HTR-8/SVneo (cell line): ENCODE data around the gene AHSA1.

Experiments used
- DNase-seq: peaks from one replicate; pipeline ENCODE4 v3.0.0; 2011; ENCODE audit warnings: low spot score, mixed read lengths; ENCODE audit not compliant: insufficient read length
- FAIRE-seq: peaks from 2 replicates; lab custom pipeline; 2011; peaks lifted over from hg19 to GRCh38; lab: Jason Lieb, UNC

Gene AHSA1

GRCh38 chr14:77470224-77470870, 12.5 kb downstream of the AHSA1 start:
- DNase-seq (no peak), FAIRE-seq (no peak)

DNA sequence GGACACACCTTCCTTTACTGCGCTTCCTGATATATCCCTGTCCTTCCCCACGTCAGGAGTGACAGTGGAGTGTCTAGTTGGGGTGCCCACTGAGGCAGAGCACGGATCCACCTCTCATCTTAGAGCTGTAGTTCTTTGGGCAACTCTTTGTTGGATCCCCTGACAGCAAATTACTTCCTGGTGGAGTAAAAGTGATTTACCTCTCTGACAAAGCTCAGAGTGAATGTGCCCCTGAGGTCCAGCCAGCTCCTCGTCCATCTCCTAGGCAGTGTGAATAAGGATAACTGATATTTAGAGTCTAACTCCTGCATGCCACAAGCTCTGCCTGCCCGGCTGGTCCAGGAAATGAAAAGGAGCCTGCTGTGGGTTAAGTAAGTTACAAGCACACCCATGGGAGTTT, 16.0 kb downstream of the AHSA1 start:
- FAIRE-seq (no peak), DNase-seq (no peak)

DNA sequence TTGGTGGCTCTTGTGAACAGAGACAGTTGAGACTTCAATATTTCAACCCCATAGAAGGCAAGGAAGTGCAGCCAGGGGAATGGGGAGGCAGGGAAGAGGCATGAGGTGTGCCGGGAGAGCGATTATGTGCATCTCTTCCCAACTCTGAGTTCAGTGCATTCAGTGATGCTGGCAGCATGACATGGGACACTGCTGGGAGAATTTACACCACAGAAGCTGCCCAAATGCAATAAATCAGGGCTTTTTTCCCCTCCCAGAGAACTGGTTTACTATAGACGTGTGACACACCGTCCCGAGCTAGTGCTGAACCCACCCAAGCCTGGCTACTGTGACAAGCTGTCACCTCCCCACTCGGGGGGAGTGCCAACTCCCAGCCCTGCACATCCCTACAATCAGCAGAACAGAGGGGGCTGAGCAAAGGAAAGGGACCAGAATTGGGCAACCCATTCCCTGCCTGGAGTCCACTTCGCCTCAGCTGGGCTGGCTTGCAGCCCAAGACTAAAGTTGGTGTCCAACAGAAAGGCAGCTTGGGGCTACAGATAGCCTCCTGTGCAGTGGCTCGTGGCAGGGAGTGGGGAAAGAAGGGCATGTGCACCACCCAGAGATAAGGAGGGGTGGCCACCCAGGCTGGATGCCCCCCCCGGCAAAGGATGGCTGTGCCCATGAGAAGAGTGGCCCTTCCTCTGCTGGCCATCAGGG, 16.7 kb downstream of the AHSA1 start:
- FAIRE-seq (no peak), DNase-seq (no peak)

DNA sequence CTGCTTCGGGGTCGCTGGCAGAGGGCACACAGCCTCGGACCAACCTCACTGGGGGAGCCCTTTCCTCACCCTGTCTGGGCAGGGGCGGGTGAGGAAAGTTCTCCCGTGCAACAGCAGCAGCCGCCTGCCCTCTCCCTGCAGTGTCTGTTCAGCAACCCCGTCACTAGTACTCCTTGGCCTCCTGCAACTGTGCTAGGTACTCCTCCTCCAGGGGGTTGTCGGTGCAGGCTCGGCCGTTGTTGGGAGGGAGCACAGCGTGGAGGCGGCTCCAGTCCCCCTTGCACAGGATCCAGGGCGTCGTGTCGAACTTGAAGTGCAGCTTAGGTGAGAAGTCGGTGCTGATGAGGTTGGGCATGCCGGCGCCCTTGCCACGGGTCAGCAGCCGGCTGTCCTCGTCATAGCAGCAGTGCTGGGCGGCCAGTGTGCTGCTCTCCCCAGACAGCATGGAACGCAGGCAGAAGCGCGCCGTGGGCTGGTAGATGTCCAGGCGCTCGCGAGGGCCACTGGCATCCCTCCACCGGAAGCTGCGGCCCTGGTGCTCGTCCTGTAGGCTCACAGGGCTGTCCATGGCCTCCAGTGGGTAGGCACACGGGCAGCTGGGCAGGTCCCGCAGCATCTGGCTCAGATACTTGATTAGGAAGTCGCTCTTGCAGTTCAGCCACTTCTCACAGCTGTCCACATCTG, 17.7 kb downstream of the AHSA1 start:
- DNase-seq (no peak), FAIRE-seq (no peak)

- DNase-seq (no peak), FAIRE-seq (no peak)
These were observed 20.1 kb downstream of the AHSA1 start for GRCh38 chr14:77478029-77478428.

GRCh38 chr14:77478796-77479195, 20.9 kb downstream of the AHSA1 start:
- DNase-seq, result no peak
- FAIRE-seq, result no peak

DNA sequence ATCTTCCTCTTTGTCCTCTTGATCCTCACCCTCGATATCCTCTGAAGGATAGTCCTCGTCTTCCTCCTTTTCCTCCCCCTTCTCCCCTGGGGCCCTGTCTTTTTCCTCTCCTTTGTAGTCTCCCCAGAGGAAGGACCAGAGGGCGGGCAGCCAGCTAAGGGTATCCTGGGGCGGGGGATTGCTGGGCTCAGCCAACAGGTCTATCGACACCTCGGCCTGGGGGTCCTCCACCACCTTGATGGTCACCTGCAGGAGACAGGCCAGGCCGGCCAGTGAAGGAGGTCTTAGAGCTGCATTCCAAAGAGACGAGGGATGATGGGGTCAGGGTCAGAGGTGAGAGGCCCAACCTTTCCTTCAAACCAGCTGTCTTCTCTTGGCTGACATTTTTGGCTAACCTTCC, 24.5 kb downstream of the AHSA1 start:
- FAIRE-seq, result no peak

DNA sequence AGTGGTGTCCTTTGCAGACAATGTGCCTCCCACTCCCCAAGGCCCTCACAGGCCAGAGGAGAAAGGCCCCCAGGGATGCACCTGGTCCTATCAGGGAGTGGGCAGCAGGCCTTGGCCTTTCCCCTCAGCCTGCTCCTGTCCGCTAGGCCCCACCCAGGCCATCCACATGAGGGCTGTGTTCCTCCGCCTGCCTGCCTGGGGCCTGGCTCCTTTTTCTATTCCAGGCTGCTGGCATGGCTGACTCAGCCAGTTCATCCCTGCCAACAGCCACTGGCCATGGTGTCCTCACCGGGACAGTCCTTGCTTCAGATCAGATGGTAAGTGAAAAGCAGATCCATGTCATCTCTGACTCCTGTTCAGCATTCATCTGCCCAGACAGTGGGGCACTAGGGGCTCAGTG, 27.4 kb downstream of the AHSA1 start:
- no peak for FAIRE-seq
- DNase-seq, result no peak

More for the DNA sequence above, 24.5 kb downstream of the AHSA1 start:
- no peak for DNase-seq

- FAIRE-seq, result no peak
- no peak for DNase-seq
These were observed 28.2 kb downstream of the AHSA1 start for GRCh38 chr14:77485901-77486678.

- DNase-seq, result no peak
- FAIRE-seq, result no peak
These were observed 30.7 kb downstream of the AHSA1 start for GRCh38 chr14:77488558-77488957.

DNA sequence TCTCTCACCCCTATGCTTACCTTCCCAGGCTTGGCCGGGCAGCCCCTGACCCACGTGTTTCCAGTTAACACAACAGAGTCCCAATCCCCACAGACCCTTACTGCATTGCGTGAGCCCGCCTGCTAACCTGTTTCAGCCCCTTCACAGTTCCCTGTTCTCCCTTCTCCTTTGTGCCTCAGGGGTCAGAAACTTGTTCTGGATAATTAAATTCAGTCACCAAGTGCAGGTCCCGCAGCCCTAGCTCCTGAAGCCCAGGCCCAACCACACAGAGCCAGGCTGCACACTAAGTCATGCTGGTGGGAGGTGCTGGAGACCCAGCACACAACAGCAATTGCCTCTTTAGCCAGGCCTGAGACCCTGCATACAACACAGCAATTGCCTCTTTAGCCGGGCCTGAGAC, 31.1 kb downstream of the AHSA1 start:
- FAIRE-seq (no peak), DNase-seq (no peak)

GRCh38 chr14:77490347-77490986, 32.6 kb downstream of the AHSA1 start:
- FAIRE-seq (no peak), DNase-seq (no peak)

DNA sequence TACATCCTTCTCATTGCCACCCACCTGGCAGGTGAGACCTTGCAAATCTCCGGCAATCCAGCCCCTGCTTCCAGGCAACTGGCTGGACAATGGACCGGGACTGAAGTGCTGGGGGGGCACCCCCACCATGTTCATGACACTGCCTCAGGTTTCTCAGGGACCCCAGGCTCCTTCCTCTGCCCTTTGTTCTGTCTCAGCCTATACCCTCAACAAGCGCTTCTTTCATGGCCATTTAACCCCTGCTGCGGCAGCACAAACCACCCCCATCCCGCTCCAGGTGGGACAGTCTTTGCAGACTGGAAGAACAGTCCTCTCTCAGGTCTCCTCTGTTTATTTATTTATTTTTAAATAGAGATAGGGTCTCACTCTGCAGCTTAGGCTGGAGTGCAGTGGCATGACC, 33.2 kb downstream of the AHSA1 start:
- DNase-seq (no peak), FAIRE-seq (no peak)

DNA sequence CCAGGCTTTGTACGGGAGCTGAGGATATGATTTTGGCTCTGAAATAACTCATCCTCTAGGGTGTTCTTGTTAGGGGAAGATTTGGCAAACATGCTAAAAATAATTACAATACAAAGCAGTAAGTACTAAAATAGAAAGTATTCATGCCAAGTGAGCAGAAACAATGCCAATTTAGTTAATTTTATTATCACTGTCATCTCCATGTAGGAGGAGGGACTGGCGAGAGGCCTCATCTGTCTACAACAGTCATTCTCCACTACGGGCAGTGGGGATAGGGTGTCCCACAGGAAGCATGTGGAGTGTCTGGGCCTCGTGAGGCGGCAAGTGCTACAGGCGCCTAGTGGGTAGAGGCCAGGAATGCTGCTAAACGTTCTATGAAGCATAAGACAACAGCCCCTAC, 37.4 kb downstream of the AHSA1 start:
- DNase-seq, result no peak

DNA sequence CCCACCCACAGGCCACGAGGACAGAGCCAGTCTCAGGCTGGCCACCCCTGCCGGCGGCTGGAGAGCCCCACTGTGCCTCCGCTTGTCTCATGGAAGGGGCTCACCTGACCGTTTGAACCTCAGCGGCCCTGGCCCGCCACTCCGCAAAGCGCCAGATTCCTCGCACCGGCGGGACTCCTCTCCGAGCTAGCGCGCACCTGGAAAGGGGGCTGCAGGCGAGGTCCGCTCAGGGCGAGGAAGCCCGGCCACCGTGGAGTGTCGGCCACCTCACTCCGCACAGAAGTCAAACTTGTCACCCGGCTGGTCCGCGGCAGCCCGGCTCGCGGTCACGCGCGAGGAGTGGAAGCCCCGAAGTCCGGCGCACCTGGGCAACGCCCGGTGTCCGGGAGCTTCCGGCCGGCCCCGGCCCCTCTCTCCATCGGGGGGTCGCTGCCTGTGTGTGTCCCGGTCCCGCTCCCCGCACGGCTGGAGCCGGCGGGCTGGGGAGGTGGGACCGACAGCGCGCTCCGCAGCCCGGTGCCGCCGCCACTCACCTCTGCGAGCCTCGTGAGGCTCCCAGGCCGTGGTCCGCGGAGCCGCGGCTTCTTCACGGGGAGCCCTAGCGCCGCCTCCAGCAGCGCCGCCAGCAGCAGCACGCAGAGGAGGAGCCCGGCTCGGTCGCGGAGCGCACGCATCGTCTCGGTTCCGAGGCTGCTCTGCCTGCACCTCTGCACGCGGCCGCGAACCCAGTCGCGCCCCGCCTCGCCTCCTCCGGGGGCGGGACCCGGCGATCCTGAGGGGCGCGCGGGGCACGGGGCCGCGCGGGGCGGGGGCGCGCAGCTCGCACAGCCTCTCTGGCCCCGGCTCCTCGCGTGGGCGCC, 40.5 kb downstream of the AHSA1 start, which contains the start of gene ISM2:
TSS of gene ISM2 (minus strand) at position 697 of the 860 bp plus-strand sequence. CDS start at position 674, 23 bp downstream.
- DNase-seq, result peak; percentile 74
- FAIRE-seq, result peak; percentile 49

More for the DNA sequence above, 37.4 kb downstream of the AHSA1 start:
- no peak for FAIRE-seq

DNA sequence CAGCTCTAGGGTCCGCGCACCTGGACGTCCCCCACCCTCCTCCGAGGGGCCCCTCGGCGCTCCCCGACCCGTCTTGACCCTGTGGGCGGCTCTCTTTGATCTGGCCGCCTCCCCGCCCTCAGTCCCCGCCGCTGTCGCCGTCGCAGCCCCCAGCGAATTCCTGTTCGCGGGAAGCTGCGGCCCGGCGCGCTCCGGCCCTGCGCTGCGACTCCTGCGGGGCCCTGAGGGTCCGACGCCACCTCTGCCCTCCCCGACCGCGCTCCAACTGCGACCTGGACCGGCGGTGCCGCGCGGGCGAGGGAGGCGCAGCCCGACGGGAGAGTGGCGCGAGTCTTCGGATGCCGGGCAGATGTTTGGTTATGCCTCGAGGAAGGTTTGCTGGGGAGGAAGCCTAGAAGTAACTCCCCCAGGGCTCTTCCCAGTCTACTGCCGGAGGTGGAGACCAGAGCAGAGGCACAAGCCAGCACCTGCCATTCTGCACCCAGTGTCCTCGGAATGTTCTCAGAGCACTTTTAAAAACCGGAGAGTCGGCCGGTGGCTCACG, 41.2 kb downstream of the AHSA1 start:
- DNase-seq (no peak), FAIRE-seq (no peak)

- DNase-seq, result no peak
- no peak for FAIRE-seq
These were observed 44.4 kb downstream of the AHSA1 start for GRCh38 chr14:77502109-77502782.

DNA sequence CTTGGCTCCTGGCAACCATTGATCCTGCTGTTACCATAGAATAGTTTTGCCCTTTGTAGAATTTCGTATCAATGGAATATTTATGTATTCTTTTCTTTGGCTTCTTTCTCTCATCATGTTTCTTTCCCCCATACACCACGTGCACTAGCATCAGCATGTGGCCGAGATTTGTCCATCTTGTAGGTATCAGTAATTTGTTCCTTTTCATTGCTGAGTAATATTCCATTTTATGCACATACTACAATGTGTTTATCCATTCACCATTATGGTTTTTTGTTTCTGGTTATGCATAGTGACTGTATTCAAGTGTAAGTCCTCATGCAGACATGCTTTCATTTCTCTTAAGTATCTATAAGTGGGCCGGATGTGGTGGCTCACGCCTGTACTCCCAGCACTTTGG, 45.2 kb downstream of the AHSA1 start:
- FAIRE-seq, result no peak
- no peak for DNase-seq
